ENCODE measurements around the gene SIGLEC15. TPM values are rescaled to one million over a fixed set of nuclear protein-coding genes. Genes with fewer than 3 reads are reported as not detected.

The SIGLEC15 gene
- total RNA-seq, 1 donor from 2014 or later, result 0.32 TPM

GRCh38 chr18:45856531-45856930 lies 31.1 kb downstream of the SIGLEC15 start:
- Histone ChIP-seq H3K27me3 (no peaks in the 10 kb centered on the region), H3K4me1 (no peaks in the 10 kb centered on the region), H3K27ac (no peak overlapping the region), H3K36me3 (peaks cover 98% of the 10 kb centered on the region), H3K4me3 (no peak overlapping the region), H3K9me3 (no peaks in the 10 kb centered on the region)
- TF ChIP-seq CTCF (IDR thresholded peaks at IDR 0.05), result no peak
- intact Hi-C loops (cut with DNase I), result no loop called here
- DNase-seq, result no peak
- ATAC-seq, result no peak

GRCh38 chr18:45859334-45859733 lies 33.9 kb downstream of the SIGLEC15 start:
- TF ChIP-seq CTCF (IDR thresholded peaks at IDR 0.05), result no peak
- Histone ChIP-seq H3K27me3 (no peaks in the 10 kb centered on the region), H3K9me3 (no peaks in the 10 kb centered on the region), H3K4me3 (no peak overlapping the region), H3K27ac (no peak overlapping the region), H3K36me3 (peaks cover 97% of the 10 kb centered on the region), H3K4me1 (no peaks in the 10 kb centered on the region)
- DNase-seq, result no peak
- no peak for ATAC-seq
- intact Hi-C loops (cut with DNase I), result no loop called here

GRCh38 chr18:45860492-45860891 lies 35.0 kb downstream of the SIGLEC15 start:
- intact Hi-C loops (cut with DNase I), result no loop called here
- H3K27me3 ChIP-seq, result no peaks in the 10 kb centered on the region
- ATAC-seq, result no peak
- DNase-seq, result no peak
- no peak overlapping the region for H3K4me3 ChIP-seq
- H3K27ac ChIP-seq, result no peak overlapping the region
- TF ChIP-seq CTCF (IDR thresholded peaks at IDR 0.05), result no peak
- no peaks in the 10 kb centered on the region for H3K9me3 ChIP-seq
- H3K36me3 ChIP-seq, result peaks cover 97% of the 10 kb centered on the region
- no peaks in the 10 kb centered on the region for H3K4me1 ChIP-seq

- no peaks in the 10 kb centered on the region for H3K27me3 ChIP-seq
- no peaks in the 10 kb centered on the region for H3K9me3 ChIP-seq
- no peak for TF ChIP-seq CTCF (IDR thresholded peaks at IDR 0.05)
- H3K4me3 ChIP-seq, result no peak overlapping the region
- no peak for DNase-seq
- no peaks in the 10 kb centered on the region for H3K4me1 ChIP-seq
- no peak for ATAC-seq
- peaks cover 97% of the 10 kb centered on the region for H3K36me3 ChIP-seq
- no peak overlapping the region for H3K27ac ChIP-seq
- intact Hi-C loops (cut with DNase I), result no loop called here
Observed at GRCh38 chr18:45860971-45861370, 35.5 kb downstream of the SIGLEC15 start.

GRCh38 chr18:45861926-45862325 lies 36.5 kb downstream of the SIGLEC15 start:
- H3K27me3 ChIP-seq, result no peaks in the 10 kb centered on the region
- H3K27ac ChIP-seq, result no peak overlapping the region
- TF ChIP-seq CTCF (IDR thresholded peaks at IDR 0.05), result no peak
- ATAC-seq (no peak), DNase-seq (no peak)
- intact Hi-C loops (cut with DNase I), result no loop called here
- no peaks in the 10 kb centered on the region for H3K9me3 ChIP-seq
- H3K4me1 ChIP-seq, result no peaks in the 10 kb centered on the region
- no peak overlapping the region for H3K4me3 ChIP-seq
- H3K36me3 ChIP-seq, result peaks cover 97% of the 10 kb centered on the region

GRCh38 chr18:45863469-45863868 lies 38.0 kb downstream of the SIGLEC15 start:
- no peaks in the 10 kb centered on the region for H3K4me1 ChIP-seq
- no peak overlapping the region for H3K27ac ChIP-seq
- no peak for ATAC-seq
- H3K27me3 ChIP-seq, result no peaks in the 10 kb centered on the region
- intact Hi-C loops (cut with DNase I), result no loop called here
- no peak for DNase-seq
- TF ChIP-seq CTCF (IDR thresholded peaks at IDR 0.05), result no peak
- no peaks in the 10 kb centered on the region for H3K9me3 ChIP-seq
- H3K36me3 ChIP-seq, result peaks cover 97% of the 10 kb centered on the region
- H3K4me3 ChIP-seq, result no peak overlapping the region
